Osteocyte (in vitro differentiated cells): ENCODE results near the gene AFF3. TPM values are rescaled to one million over a fixed set of nuclear protein-coding genes. Genes with fewer than 3 reads are reported as not detected.

Experiments used
- DNase-seq: peaks from one replicate; pipeline ENCODE4 v3.0.0; 2021; ENCODE audit warnings: mixed read lengths; ENCODE audit not compliant: unreplicated experiment; ENCODE audit errors: extremely low spot score
- H3K27ac Mint-ChIP-seq: one replicate; pipeline ENCODE4 v1.8.0; 2021; ENCODE audit warnings: mild to moderate bottlenecking, mixed read lengths; ENCODE audit not compliant: unreplicated experiment
- H3K27me3 Mint-ChIP-seq: one replicate; pipeline ENCODE4 v1.8.0; 2021; ENCODE audit warnings: mixed read lengths; ENCODE audit not compliant: unreplicated experiment
- H3K36me3 Mint-ChIP-seq: one replicate; pipeline ENCODE4 v1.8.0; 2021; ENCODE audit warnings: mixed read lengths; ENCODE audit not compliant: unreplicated experiment
- H3K4me1 Mint-ChIP-seq: one replicate; pipeline ENCODE4 v1.8.0; 2021; ENCODE audit warnings: mixed read lengths; ENCODE audit not compliant: unreplicated experiment
- H3K4me3 Mint-ChIP-seq: one replicate; pipeline ENCODE4 v1.8.0; 2021; ENCODE audit warnings: mild to moderate bottlenecking, moderate library complexity, mixed read lengths; ENCODE audit not compliant: unreplicated experiment
- H3K9me3 Mint-ChIP-seq: one replicate; pipeline ENCODE4 v1.8.0; 2021; ENCODE audit warnings: mixed read lengths; ENCODE audit not compliant: unreplicated experiment
- total RNA-seq: library from RNA; stranded (reverse); gene quantifications from 2 replicates; pipeline ENCODE4 v1.2.1, GENCODE V29; 2021
- TF ChIP-seq, protein P1 (sequence below): fragments of 200-600 bp; sonication (generic); IDR thresholded peaks from 2 replicates; pipeline ENCODE4 v1.5.0; 2021; ENCODE audit warnings: antibody characterized with exemption, mild to moderate bottlenecking, moderate library complexity

Gene AFF3
- total RNA-seq, 1 donor from 2014 or later = 248 TPM

DNA sequence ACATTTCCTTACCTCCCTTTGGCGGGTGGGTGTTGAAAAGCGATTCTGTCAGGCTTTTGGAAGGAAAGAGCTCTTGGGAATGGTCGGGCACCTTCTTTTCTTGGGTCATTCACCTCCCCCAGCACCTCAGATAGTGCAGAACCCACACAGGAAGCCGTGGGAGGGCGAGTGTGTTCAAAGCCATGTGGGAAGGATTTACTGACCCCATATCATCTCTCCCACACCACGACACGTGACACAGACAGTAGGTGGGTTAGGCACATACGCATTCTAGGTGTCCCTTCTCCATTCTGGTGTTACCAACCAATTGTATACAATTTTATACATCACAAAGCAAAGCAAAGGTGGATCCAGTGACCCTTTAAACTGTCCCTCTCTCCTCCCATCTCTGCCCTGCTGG lies 388.9 kb downstream of the AFF3 start:
- H3K9me3 Mint-ChIP-seq = no peaks in the 10 kb centered on the region
- peaks cover 34% of the 10 kb centered on the region for H3K36me3 Mint-ChIP-seq
- H3K4me3 Mint-ChIP-seq = no peak overlapping the region
- no peaks in the 10 kb centered on the region for H3K27me3 Mint-ChIP-seq
- no peak for DNase-seq
- H3K4me1 Mint-ChIP-seq = peaks cover 7% of the 10 kb centered on the region
- TF ChIP-seq, protein P1, sequence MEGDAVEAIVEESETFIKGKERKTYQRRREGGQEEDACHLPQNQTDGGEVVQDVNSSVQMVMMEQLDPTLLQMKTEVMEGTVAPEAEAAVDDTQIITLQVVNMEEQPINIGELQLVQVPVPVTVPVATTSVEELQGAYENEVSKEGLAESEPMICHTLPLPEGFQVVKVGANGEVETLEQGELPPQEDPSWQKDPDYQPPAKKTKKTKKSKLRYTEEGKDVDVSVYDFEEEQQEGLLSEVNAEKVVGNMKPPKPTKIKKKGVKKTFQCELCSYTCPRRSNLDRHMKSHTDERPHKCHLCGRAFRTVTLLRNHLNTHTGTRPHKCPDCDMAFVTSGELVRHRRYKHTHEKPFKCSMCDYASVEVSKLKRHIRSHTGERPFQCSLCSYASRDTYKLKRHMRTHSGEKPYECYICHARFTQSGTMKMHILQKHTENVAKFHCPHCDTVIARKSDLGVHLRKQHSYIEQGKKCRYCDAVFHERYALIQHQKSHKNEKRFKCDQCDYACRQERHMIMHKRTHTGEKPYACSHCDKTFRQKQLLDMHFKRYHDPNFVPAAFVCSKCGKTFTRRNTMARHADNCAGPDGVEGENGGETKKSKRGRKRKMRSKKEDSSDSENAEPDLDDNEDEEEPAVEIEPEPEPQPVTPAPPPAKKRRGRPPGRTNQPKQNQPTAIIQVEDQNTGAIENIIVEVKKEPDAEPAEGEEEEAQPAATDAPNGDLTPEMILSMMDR = no peak
- peak overlapping the region; percentile 10 for H3K27ac Mint-ChIP-seq

DNA sequence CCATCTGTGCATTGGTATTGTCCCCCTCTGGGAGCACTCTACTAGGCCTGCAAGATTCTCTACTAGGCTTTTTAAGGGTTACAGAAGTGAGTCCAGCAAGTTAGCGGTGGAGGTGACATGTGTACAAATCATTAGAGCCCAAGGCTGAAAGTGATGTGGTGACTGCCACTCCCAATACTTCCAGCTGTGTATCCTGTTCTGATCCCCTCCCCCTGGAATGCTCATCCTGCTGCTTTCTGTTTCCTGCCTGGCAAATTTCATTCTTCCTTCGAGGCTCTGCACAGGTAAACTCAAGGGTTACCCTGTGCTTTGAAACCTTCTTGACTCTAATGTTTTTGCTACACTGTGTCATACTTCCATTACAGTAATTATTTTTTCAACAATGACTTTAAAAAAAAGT lies 394.0 kb downstream of the AFF3 start:
- DNase-seq = no peak
- peaks cover 65% of the 10 kb centered on the region for H3K36me3 Mint-ChIP-seq
- H3K4me1 Mint-ChIP-seq = peaks cover 14% of the 10 kb centered on the region
- H3K27ac Mint-ChIP-seq = peak overlapping the region; percentile 11
- H3K27me3 Mint-ChIP-seq = no peaks in the 10 kb centered on the region
- no peaks in the 10 kb centered on the region for H3K9me3 Mint-ChIP-seq
- no peak overlapping the region for H3K4me3 Mint-ChIP-seq
- TF ChIP-seq, protein P1 = no peak

DNA sequence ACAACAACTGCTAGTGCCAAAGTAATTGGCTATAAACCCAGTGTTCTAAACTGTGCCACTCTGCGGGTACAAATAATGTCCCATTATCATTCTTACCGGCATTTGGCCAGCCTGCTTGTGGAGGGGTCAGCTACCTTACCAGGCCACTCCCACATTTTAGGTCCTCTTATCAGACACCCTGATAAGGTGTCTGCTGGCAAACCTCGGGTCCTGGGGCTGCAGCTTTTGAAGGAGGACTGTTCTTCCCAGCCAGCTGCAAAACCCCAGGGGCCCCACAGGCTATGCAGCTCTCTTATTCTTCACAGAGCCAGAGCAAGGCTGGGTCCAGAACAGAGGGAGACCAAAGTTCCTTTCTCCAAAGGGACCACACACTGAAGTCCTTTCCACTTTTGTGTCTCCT lies 394.5 kb downstream of the AFF3 start:
- Mint-ChIP-seq H3K4me3 (no peak overlapping the region), H3K4me1 (peaks cover 14% of the 10 kb centered on the region), H3K27ac (no peak overlapping the region), H3K9me3 (no peaks in the 10 kb centered on the region), H3K36me3 (peaks cover 69% of the 10 kb centered on the region), H3K27me3 (no peaks in the 10 kb centered on the region)
- TF ChIP-seq, protein P1 = no peak
- DNase-seq = no peak

DNA sequence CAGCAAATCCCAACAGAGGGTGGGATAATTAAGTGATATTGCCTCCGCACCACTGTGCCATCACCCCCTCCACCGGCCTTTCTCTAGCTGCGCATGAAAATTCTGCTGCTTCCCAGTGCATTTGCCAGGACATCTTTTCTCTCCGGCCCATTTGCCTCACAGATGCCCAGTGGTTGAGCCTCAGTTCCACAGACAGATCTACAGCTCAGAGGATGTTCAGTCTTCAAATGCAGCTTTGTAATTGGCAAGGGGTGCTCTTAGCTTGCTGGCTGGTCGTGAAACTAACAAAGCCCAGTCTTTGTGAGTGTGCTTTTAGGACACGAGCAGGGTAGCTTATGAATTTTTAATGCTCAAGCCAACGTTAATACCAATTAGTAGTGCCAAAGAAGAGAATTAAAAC lies 399.2 kb downstream of the AFF3 start:
- DNase-seq = no peak
- no peaks in the 10 kb centered on the region for H3K27me3 Mint-ChIP-seq
- H3K4me3 Mint-ChIP-seq = no peak overlapping the region
- peaks cover 5% of the 10 kb centered on the region for H3K4me1 Mint-ChIP-seq
- H3K9me3 Mint-ChIP-seq = peaks cover 13% of the 10 kb centered on the region
- peaks cover 74% of the 10 kb centered on the region for H3K36me3 Mint-ChIP-seq
- TF ChIP-seq, protein P1 = no peak
- no peak overlapping the region for H3K27ac Mint-ChIP-seq

DNA sequence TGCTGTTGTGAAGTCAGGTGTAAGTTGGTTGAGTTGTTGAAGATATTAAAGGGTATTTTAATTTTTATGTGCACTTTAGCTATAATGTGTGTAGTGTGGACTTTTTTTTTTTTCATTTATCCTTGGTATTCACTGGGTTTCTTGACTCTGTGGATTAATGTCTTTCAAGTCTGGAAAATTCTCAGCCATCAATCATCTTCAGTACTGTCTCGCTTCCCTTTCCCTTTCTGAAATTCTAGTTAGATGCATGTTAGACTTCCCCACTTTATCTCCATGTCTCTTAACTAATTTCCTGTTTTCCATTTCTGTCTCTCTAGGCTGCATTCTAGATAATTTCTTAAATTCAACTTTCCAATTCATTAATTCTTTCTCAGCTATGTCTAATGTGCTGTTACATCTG lies 404.9 kb downstream of the AFF3 start:
- H3K36me3 Mint-ChIP-seq = peaks cover 49% of the 10 kb centered on the region
- TF ChIP-seq, protein P1 = no peak
- no peak overlapping the region for H3K4me3 Mint-ChIP-seq
- no peak for DNase-seq
- H3K9me3 Mint-ChIP-seq = peaks cover 14% of the 10 kb centered on the region
- no peak overlapping the region for H3K27ac Mint-ChIP-seq
- peaks cover 5% of the 10 kb centered on the region for H3K4me1 Mint-ChIP-seq
- no peaks in the 10 kb centered on the region for H3K27me3 Mint-ChIP-seq
